GM12864 (cell line): ENCODE data around the gene CLCN3.

ENCODE experiments used
- DNase-seq: peaks from one replicate; pipeline ENCODE4 v3.0.0-alpha.2; 2011; ENCODE audit warnings: low read depth
- H3K4me3 ChIP-seq: 2 replicates; pipeline ENCODE4 v1.5.1; 2011; ENCODE audit warnings: mild to moderate bottlenecking, low read depth, low read length, control low read depth
- CTCF ChIP-seq: IDR thresholded peaks from 2 replicates; pipeline ENCODE4 v1.5.1; 2011; ENCODE audit warnings: low read depth, mild to moderate bottlenecking, moderate library complexity, low read length, control low read depth, inconsistent platforms; ENCODE audit errors: missing control alignments

Gene CLCN3

GRCh38 chr4:169625886-169626285 lies 5.5 kb downstream of the CLCN3 start:
- no peak for DNase-seq
- H3K4me3 ChIP-seq: no peak overlapping the region
- no peak for TF ChIP-seq CTCF

- TF ChIP-seq CTCF: no peak
- no peak overlapping the region for H3K4me3 ChIP-seq
These were observed 6.2 kb downstream of the CLCN3 start for GRCh38 chr4:169626331-169627282.

DNA sequence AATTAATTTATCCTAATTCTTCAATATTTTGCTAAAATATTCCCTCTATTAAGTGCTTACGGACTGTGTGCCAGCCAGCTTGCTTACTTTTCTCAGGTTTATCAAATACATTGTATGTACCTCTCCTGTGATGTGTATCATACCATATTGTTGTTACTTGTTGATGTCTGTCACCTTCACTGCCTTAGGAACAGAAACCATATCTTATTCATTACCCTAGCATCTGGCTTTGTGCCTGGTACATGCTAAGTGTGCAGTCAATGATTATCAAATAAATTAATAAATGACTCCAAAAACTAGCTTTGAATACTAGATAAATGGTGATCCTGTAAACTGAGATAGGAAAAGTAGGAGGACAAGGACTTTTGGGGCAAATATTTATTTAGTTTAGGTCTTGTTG lies 6.9 kb downstream of the CLCN3 start:
- DNase-seq: no peak
- TF ChIP-seq CTCF: no peak
- no peak overlapping the region for H3K4me3 ChIP-seq

More at GRCh38 chr4:169626331-169627282, 6.2 kb downstream of the CLCN3 start:
- no peak for DNase-seq

- no peak overlapping the region for H3K4me3 ChIP-seq
- DNase-seq: no peak
- TF ChIP-seq CTCF: no peak
These were observed 8.2 kb downstream of the CLCN3 start for GRCh38 chr4:169628579-169628978.

- no peak overlapping the region for H3K4me3 ChIP-seq
- TF ChIP-seq CTCF: no peak
- no peak for DNase-seq
These were observed 9.7 kb downstream of the CLCN3 start for GRCh38 chr4:169630069-169630468.

DNA sequence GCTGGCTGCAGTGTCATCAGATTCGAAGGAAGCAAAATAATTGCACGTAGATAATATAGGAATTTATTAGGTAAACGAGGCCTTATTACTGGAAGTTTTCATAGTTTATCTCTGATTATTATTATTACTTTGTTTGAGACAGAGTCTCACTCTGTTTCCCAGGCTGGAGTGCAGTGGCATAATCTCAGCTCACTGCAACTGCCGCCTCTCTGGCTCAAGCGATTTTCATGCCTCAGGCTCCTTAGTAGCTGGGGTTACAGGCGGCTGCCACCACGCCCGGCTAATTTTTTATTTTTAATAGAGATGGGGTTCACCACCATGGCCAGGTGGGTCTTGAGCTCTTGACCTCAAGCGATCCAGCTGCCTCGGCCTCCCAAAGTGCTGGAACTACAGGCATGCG lies 12.5 kb downstream of the CLCN3 start:
- no peak overlapping the region for H3K4me3 ChIP-seq
- DNase-seq: no peak
- no peak for TF ChIP-seq CTCF

DNA sequence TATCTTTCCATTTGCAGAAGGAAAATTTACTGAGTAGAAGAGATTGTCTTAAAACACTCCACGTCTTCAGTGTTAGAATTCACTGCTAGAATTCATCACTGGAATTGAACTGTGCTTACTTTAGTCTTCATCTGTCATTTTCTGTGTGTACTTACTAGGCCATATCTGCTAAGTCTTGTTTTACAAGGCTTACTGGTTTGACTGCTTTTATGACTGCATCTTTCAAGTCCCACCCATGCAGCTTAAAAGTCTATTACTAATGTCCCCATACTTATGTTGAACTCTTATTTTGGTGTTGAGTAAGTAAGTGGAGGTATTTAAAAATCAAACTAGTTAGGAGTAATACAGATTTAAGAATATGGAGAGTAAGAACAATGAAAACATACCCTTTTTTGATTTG lies 14.6 kb downstream of the CLCN3 start:
- TF ChIP-seq CTCF: no peak
- H3K4me3 ChIP-seq: no peak overlapping the region
- DNase-seq: no peak
